BJ (cell line): ENCODE measurements around the gene LHPP. TPM values are rescaled to one million over a fixed set of nuclear protein-coding genes. Genes with fewer than 3 reads are reported as not detected.

Source experiments
- CTCF ChIA-PET: fragments of 350-600 bp; formaldehyde crosslinking; extraction: SDS; loops from one replicate; lab custom pipeline; 2021; ENCODE audit warnings: antibody characterized with exemption, inconsistent platforms; lab: Yijun Ruan, JAX
- POLR2A ChIA-PET: fragments of 300-600 bp; sonication (Branson Sonifier 250); formaldehyde crosslinking; extraction: SDS; loops from one replicate; lab custom pipeline; 2021; ENCODE audit warnings: antibody characterized with exemption; lab: Charles Lee
- DNase-seq: peaks from one replicate; pipeline ENCODE4 v3.0.0-alpha.2; 2011; ENCODE audit warnings: low read depth
- H3K27me3 ChIP-seq: 2 replicates; pipeline ENCODE4 v1.6.0; 2011; ENCODE audit warnings: low read length; ENCODE audit not compliant: control insufficient read depth, insufficient read depth
- H3K36me3 ChIP-seq: 2 replicates; pipeline ENCODE4 v1.5.1; 2011; ENCODE audit warnings: low read length; ENCODE audit not compliant: control insufficient read depth, insufficient read depth
- H3K4me3 ChIP-seq: 2 replicates; pipeline ENCODE4 v1.5.1; 2011; ENCODE audit warnings: low read depth, mild to moderate bottlenecking, control low read depth, low read length
- polyA plus RNA-seq: library from polyadenylated mRNA; depleted of rRNA; stranded (reverse); fragments of >200 nt; gene quantifications from 2 replicates; pipeline ENCODE4 v1.2.3, GENCODE V29; 2011
- TF ChIP-seq, protein P1 (sequence below): IDR thresholded peaks from 2 replicates; pipeline ENCODE4 v1.5.1; 2011; ENCODE audit warnings: low read depth, mild to moderate bottlenecking, control low read depth, inconsistent platforms, low read length, moderate library complexity; ENCODE audit not compliant: insufficient read depth

LHPP gene
- polyA plus RNA-seq, 1 experiment, result 23.8 TPM

DNA sequence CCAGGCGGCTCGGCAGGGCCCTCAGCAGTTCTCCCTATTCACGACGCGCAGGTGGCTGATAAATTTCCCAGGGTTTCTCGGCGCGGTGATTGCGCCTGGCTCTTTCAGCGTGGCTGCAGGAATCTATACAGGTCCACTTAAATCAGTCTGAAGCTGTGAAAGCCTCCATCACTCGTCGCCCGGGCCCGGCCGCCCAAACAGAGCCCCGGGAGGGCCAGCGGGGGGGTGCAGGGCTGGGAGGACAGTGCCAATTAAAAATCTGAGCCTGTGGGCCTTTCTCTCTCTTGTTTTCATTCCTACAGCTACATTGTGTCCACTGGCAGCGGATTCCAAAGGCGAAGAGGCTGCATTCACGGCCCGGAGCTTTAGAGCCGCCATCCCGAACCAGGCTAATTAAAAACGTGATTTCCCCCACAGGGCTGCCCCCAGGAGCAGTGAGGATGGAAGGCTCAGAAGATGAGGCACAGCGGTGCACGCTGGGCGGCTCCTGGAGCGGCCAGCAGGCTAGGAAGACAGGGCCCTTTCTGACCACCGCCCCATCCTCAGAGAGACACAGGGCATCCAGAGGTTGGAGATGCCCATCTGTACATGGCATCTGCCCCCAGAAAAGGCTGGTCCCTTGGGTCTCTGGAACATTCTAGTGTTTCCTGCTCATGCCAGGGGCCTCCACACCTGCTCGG, 181.8 kb downstream of the LHPP start:
- CTCF ChIA-PET, result no interaction called here
- TF ChIP-seq, protein P1, sequence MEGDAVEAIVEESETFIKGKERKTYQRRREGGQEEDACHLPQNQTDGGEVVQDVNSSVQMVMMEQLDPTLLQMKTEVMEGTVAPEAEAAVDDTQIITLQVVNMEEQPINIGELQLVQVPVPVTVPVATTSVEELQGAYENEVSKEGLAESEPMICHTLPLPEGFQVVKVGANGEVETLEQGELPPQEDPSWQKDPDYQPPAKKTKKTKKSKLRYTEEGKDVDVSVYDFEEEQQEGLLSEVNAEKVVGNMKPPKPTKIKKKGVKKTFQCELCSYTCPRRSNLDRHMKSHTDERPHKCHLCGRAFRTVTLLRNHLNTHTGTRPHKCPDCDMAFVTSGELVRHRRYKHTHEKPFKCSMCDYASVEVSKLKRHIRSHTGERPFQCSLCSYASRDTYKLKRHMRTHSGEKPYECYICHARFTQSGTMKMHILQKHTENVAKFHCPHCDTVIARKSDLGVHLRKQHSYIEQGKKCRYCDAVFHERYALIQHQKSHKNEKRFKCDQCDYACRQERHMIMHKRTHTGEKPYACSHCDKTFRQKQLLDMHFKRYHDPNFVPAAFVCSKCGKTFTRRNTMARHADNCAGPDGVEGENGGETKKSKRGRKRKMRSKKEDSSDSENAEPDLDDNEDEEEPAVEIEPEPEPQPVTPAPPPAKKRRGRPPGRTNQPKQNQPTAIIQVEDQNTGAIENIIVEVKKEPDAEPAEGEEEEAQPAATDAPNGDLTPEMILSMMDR, result no peak
- DNase-seq, result no peak
- Histone ChIP-seq H3K4me3 (no peak overlapping the region), H3K27me3 (no peaks in the 10 kb centered on the region), H3K36me3 (no peaks in the 10 kb centered on the region; the same call in 1 of the 2 replicates)
- POLR2A ChIA-PET, result no interaction called here

DNA sequence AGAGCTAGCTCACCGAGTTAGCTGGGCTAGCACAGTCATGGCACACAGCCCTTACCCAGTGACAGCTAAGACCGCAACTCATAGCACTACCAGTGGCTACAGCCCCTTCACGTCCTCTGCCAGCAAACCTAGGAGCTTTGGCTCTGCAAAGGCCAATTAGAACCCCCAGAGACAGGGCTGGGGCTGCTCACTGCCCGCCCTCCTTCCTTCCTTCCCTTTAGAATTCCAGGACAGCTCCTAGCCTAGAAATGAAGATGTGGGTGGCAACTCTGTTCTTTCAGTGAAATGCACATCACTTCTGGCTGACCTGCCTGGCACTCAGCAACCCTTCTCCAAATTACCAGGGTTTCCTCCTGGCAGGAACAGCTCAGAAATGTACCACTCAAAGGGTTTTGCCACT, 182.6 kb downstream of the LHPP start:
- Histone ChIP-seq H3K27me3 (no peaks in the 10 kb centered on the region), H3K4me3 (no peak overlapping the region), H3K36me3 (no peaks in the 10 kb centered on the region; the same call in 1 of the 2 replicates)
- TF ChIP-seq, protein P1, result no peak
- ChIA-PET POLR2A (no interaction called here), CTCF (interaction anchor here (0.8 kb wide), 1 partner anchor 73 kb away, joined by 3 read pairs; no protein-coding TSS in a partner anchor)
- no peak for DNase-seq

DNA sequence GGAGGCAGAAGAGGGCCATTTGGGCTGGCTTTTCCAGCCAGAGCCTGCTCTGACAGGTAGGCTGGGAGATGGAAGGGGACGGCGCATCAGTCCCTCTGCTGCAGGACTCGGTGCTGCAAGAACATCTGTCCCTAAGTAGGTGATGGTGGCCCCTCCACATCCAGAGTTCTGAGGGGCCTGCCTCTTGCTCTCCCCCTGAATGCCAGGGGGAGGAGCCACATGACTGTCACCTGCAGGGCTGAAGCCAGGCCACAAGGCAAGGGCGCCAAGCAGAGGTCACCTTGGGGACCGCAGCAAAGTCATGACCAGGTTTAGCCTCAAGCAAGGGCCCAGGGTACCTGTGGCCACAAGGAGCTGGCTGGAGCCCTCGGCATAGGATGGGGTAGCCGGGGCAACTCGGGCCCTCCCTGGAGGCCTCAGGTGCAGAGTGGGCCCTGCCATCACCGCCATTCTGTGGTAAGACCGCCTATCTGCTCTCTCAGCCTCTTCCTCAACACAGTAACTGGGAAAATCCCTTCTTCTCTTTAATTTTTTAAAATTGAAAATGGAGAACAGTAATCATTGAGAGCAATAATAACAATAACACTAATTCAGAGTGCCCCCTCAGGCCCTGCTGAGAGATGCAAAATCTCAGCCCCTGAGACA, 183.3 kb downstream of the LHPP start:
- no peak for DNase-seq
- POLR2A ChIA-PET, result no interaction called here
- H3K27me3 ChIP-seq, result no peaks in the 10 kb centered on the region
- H3K4me3 ChIP-seq, result no peak overlapping the region
- CTCF ChIA-PET, result interaction anchor here (0.8 kb wide), 1 partner anchor 73 kb away, joined by 3 read pairs; no protein-coding TSS in a partner anchor
- H3K36me3 ChIP-seq, result no peaks in the 10 kb centered on the region; the same call in 1 of the 2 replicates
- TF ChIP-seq, protein P1, result no peak

DNA sequence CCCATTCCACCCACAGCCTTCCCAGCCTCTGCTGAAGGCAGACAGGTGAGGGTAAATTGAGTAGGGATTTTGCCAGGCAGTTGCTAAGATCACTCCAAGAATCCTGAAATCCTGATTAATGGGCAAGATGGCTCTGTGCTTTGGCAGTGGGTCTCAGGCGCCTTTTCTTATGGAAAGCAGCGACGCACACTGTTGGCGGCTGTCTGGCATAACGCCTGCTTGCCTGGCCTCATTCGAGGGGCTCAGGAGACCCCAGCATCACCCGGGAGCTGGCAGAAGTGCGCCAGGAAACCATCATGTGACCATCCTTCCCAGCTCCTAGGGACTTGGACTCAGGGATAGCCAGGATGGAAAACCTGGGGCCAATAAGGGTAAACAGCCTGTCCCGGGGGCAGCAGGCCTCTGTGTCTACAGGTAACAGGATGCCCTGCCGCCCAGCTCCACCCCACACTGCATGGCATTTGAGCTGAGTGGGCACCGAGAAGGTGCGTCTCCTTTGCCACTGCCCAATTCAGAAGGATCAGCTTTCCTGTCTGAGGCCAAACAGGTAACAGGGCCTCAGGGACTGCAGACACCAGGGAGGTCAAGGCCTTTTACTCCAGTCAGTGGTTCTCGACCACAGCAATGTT, 184.0 kb downstream of the LHPP start:
- H3K4me3 ChIP-seq, result no peak overlapping the region
- ChIA-PET POLR2A (no interaction called here), CTCF (interaction anchor here (0.7 kb wide), 1 partner anchor 24 kb away, joined by 3 read pairs; no protein-coding TSS in a partner anchor)
- no peaks in the 10 kb centered on the region for H3K36me3 ChIP-seq
- H3K27me3 ChIP-seq, result no peaks in the 10 kb centered on the region
- no peak for DNase-seq
- TF ChIP-seq, protein P1, result no peak
